ENCODE measurements around the gene NUP210L. TPM values are rescaled to one million over a fixed set of nuclear protein-coding genes. Genes with fewer than 3 reads are reported as not detected.

NUP210L gene
- total and polyA plus RNA-seq, 2 of the 13 experiments (the other 11 are each of a cell fraction or from before 2014, with no cell fraction given), result not detected

DNA sequence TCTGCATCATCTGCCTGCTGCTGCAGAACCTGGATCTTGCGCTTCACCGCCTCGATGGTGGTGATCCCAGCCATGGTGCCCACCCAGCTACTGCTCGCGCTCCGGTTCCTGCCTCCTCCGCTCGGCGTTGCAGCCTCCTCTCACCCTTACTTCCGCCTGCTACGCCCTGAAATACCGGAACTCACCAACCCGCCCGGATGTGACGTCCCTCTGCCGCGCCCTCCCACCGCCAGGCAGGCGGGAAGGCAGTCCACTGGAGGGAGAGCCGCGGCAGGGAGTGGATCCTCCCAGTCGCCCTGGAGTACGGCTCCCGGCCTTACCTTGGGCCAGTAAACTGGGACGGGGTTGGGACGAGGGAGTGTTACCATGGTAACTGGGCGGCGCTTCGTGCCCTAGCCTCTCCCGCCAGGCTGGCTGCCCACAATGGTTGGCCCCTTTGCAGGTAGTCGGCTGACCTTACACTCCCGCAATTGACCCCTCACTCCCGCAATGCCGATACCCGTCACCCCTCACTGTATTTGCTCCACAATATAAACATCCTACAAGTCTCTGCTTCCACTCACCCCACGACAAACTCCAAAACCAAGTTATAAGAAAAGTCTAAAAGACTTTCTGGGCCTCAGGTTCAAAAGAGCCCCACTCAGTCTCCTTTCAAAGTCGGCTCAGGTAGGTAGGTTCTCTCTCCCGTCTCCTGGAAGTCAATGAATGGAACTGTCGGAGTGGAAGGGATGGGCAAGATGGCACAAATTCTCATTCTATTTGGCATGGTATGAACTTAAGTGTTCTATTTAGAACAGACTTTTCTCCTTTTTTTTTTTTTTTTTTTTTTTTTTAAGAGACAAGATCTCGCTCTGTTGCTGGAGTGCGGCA, 28.4 kb upstream of the NUP210L start (continued):
- TF ChIP-seq, protein P1, sequence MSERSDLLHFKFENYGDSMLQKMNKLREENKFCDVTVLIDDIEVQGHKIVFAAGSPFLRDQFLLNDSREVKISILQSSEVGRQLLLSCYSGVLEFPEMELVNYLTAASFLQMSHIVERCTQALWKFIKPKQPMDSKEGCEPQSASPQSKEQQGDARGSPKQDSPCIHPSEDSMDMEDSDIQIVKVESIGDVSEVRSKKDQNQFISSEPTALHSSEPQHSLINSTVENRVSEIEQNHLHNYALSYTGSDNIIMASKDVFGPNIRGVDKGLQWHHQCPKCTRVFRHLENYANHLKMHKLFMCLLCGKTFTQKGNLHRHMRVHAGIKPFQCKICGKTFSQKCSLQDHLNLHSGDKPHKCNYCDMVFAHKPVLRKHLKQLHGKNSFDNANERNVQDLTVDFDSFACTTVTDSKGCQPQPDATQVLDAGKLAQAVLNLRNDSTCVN (CRISPR knock-in tag; IDR thresholded peaks at IDR 0.05; ENCODE audit: borderline replicate concordance), result peak; percentile 80
- TF ChIP-seq SALL1 (CRISPR knock-in tag; IDR thresholded peaks at IDR 0.05), result peak; percentile 94
- TF ChIP-seq TBP (CRISPR knock-in tag; IDR thresholded peaks at IDR 0.05), result no peak
- TF ChIP-seq, protein P2, sequence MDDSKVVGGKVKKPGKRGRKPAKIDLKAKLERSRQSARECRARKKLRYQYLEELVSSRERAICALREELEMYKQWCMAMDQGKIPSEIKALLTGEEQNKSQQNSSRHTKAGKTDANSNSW (CRISPR knock-in tag; IDR thresholded peaks at IDR 0.05; ENCODE audit: borderline replicate concordance), result no peak
- peak; percentile 91 for TF ChIP-seq PHF20 (CRISPR knock-in tag; IDR thresholded peaks at IDR 0.05)
- peak; percentile 86 for TF ChIP-seq SPEN (CRISPR knock-in tag; IDR thresholded peaks at IDR 0.05; ENCODE audit: low read depth)
- no peak for TF ChIP-seq MAFG (CRISPR knock-in tag; IDR thresholded peaks at IDR 0.05)
- TF ChIP-seq MTF1 (CRISPR knock-in tag; IDR thresholded peaks at IDR 0.05), result no peak
- TF ChIP-seq, protein P3, sequence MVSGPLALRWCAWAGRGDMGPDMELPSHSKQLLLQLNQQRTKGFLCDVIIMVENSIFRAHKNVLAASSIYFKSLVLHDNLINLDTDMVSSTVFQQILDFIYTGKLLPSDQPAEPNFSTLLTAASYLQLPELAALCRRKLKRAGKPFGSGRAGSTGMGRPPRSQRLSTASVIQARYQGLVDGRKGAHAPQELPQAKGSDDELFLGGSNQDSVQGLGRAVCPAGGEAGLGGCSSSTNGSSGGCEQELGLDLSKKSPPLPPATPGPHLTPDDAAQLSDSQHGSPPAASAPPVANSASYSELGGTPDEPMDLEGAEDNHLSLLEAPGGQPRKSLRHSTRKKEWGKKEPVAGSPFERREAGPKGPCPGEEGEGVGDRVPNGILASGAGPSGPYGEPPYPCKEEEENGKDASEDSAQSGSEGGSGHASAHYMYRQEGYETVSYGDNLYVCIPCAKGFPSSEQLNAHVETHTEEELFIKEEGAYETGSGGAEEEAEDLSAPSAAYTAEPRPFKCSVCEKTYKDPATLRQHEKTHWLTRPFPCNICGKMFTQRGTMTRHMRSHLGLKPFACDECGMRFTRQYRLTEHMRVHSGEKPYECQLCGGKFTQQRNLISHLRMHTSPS (CRISPR knock-in tag; IDR thresholded peaks at IDR 0.05; ENCODE audit: low read depth), result peak; percentile 73; the same call in 1 of the 2 replicates
- no peak for TF ChIP-seq ZKSCAN5 (CRISPR knock-in tag; IDR thresholded peaks at IDR 0.05)
- TF ChIP-seq, protein P4, sequence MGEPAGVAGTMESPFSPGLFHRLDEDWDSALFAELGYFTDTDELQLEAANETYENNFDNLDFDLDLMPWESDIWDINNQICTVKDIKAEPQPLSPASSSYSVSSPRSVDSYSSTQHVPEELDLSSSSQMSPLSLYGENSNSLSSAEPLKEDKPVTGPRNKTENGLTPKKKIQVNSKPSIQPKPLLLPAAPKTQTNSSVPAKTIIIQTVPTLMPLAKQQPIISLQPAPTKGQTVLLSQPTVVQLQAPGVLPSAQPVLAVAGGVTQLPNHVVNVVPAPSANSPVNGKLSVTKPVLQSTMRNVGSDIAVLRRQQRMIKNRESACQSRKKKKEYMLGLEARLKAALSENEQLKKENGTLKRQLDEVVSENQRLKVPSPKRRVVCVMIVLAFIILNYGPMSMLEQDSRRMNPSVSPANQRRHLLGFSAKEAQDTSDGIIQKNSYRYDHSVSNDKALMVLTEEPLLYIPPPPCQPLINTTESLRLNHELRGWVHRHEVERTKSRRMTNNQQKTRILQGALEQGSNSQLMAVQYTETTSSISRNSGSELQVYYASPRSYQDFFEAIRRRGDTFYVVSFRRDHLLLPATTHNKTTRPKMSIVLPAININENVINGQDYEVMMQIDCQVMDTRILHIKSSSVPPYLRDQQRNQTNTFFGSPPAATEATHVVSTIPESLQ (CRISPR knock-in tag; conservative IDR thresholded peaks at IDR 0.05), result no peak
- TF ChIP-seq ZC3H13 (CRISPR knock-in tag; IDR thresholded peaks at IDR 0.05), result peak; percentile 82
- TF ChIP-seq ZNF672 (CRISPR knock-in tag; IDR thresholded peaks at IDR 0.05), result 0 out of 2 replicates have a peak, but pooled peaks have one; percentile 54
- TF ChIP-seq, protein P5, sequence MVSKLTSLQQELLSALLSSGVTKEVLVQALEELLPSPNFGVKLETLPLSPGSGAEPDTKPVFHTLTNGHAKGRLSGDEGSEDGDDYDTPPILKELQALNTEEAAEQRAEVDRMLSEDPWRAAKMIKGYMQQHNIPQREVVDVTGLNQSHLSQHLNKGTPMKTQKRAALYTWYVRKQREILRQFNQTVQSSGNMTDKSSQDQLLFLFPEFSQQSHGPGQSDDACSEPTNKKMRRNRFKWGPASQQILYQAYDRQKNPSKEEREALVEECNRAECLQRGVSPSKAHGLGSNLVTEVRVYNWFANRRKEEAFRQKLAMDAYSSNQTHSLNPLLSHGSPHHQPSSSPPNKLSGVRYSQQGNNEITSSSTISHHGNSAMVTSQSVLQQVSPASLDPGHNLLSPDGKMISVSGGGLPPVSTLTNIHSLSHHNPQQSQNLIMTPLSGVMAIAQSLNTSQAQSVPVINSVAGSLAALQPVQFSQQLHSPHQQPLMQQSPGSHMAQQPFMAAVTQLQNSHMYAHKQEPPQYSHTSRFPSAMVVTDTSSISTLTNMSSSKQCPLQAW (CRISPR knock-in tag; IDR thresholded peaks at IDR 0.05), result peak; percentile 95
- TF ChIP-seq ZNF616 (CRISPR knock-in tag; IDR thresholded peaks at IDR 0.05; ENCODE audit: low read depth), result no peak; the same call in 1 of the 2 replicates
- TF ChIP-seq ZNF749 (CRISPR knock-in tag; IDR thresholded peaks at IDR 0.05; ENCODE audit: borderline replicate concordance), result no peak
- TF ChIP-seq NRL (CRISPR knock-in tag; IDR thresholded peaks at IDR 0.05; ENCODE audit: borderline replicate concordance), result peak; percentile 63
- no peak for TF ChIP-seq ZSCAN22 (CRISPR knock-in tag; IDR thresholded peaks at IDR 0.05)
- TF ChIP-seq MIXL1 (CRISPR knock-in tag; IDR thresholded peaks at IDR 0.05), result peak; percentile 84
- peak; percentile 47 for TF ChIP-seq RARA (CRISPR knock-in tag; IDR thresholded peaks at IDR 0.05)
- TF ChIP-seq ZNF564 (CRISPR knock-in tag; IDR thresholded peaks at IDR 0.05), result no peak
- TF ChIP-seq GTF2F1 (IDR thresholded peaks at IDR 0.05; ENCODE audit: low read length), result no peak
- TF ChIP-seq TCF12 (IDR thresholded peaks at IDR 0.05), result no peak
- peak; percentile 46; the same call in 1 of the 2 replicates for TF ChIP-seq TCF12 (CRISPR knock-in tag; IDR thresholded peaks at IDR 0.05)

Measured in HepG2 (cell line).